Measurements from ENCODE around the gene SPEG.
A peak's percentile ranks its signal among the peaks of the same experiment; 100 is the strongest.

The SPEG gene

DNA sequence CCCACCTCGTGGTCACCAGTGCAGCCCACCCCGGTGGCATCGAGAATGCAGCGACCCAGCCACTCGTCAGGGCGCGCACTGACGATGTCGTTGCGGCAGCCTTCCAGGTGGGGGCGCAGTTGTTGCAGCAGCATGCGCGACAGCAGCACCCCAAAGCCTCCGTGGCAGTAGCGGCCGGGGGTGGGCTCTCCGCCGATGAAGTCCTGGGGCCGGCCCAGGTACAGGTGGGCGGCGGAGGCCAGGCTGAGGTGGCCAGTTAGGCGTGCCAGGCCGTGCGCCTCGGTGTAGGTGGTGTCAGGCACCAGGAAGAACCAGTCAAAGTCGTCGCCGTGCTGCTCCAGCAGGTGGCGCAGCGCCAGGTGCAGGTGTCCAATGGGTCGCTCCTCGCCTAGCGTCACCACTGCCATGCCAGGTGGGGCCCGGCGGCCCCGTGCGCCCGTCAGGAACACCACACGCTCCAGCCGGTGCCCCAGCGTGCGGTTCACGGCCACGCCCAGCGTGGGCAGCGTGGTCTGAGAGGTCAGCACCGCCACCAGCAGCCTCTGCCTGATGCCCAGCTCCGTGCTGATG lies 107.1 kb downstream of the SPEG start:
- Histone ChIP-seq H3K27me3 (ENCODE audit: insufficient read depth, insufficient read length) (peaks cover 29% of the 10 kb centered on the region), H3K4me3 (ENCODE audit: insufficient read length, low read depth) (no peak overlapping the region)
- TF ChIP-seq SUZ12 (IDR thresholded peaks at IDR 0.05; ENCODE audit: extremely low read depth, insufficient read depth, insufficient read length) = no peak
- TF ChIP-seq YY1 (IDR thresholded peaks at IDR 0.05; ENCODE audit: insufficient read depth, insufficient read length) = no peak
- TF ChIP-seq ZNF274 (IDR thresholded peaks at IDR 0.05; ENCODE audit: low read depth, low read length) = no peak

DNA sequence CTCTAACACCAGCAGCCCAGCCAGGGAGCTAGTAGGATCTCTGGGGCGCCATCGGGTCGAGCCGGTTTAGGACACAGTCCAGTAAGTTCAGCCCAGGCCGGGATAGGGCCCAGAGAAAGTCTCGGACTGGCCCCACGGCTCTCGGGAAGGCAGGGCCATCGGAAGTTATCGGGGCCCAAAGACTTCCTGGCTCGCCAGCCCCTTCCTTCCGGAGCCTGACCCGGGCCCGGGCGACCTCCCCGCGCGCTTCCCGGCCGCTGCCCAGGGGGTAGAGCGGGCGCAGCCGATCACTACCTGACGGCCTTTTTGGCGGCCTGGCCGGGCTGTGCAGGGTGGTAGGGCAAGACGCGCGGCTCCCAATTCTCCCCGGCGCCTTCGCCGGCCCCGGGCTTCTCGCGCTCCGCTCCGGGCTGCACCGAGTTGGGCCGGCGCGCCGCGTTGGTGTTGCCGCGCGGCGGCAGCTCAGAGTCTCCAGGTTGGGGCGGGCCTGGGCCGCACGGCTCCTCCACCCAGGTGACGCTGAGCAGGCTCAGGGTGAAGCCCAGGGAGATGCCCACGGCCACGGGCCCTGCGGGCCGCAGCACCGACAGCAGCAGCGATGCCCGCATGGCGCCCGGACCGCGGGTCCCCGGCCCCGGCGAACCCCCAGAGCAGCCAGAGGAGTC lies 108.4 kb downstream of the SPEG start:
- no peak for DNase-seq (ENCODE audit: low read depth, low spot score)
- peaks cover 20% of the 10 kb centered on the region for H3K4me1 ChIP-seq (ENCODE audit: insufficient read depth, insufficient read length)

More for the DNA sequence above, 107.1 kb downstream of the SPEG start:
- peaks cover 29% of the 10 kb centered on the region for H3K36me3 ChIP-seq (ENCODE audit: insufficient read depth, insufficient read length, low read length)
- DNase-seq (ENCODE audit: low read depth, low spot score) = peak; percentile 71
- peaks cover 32% of the 10 kb centered on the region for H3K4me1 ChIP-seq (ENCODE audit: insufficient read depth, insufficient read length)
- no peaks in the 10 kb centered on the region for H3K9me3 ChIP-seq (ENCODE audit: insufficient read depth, low read length)
- peak overlapping the region; percentile 44 for H3K9ac ChIP-seq (ENCODE audit: insufficient read length, low read depth)

DNA sequence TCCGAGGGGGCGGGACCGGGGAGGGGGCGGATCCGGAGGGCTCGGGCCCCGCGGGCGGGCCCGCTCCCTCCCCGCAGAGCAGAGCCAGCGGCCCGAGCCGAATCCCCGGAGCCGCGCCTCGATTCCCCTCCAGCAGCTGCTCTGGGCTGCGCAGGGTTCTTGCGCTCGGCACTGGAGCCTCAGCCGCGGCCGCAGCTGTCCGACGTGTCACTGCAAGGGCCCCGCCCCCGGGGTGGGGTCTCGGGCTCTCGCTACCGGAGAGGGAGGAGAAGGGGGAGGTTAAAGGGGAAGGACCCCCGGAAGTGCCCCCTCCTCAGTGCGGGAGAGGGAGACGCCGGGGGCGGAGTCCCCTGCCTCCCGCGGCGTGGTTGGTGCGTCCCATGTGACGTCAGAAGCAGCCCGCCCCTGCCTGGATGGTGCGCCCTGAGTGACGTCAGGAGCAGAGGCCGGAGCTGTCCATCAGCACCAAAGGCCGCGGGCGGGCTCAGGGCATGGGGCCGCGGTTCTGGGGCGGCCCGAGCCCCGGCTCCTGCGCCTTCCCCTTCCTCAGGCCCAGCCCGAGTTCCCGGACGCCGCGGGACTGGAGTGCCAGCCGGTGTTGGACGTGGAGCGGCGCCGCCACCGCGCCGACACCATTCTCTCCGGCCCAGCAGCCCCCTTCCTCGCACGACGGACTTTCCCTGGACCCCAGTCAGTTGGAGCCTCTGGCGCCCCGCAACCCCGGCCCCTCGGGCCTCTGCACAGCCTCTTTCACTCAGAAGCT lies 109.1 kb downstream of the SPEG start, which contains the start of the genes CHPF and TMEM198:
Gene CHPF, minus strand, starts transcription at position 214 of the 763 bp plus-strand sequence. CDS start 271 bp downstream, outside the sequence.
Gene TMEM198, plus strand, starts transcription at position 433 of the 763 bp plus-strand sequence. CDS start 700 bp downstream, outside the sequence.
- H3K9me3 ChIP-seq (ENCODE audit: insufficient read depth, low read length) = no peaks in the 10 kb centered on the region
- peaks cover 46% of the 10 kb centered on the region for H3K36me3 ChIP-seq (ENCODE audit: insufficient read depth, insufficient read length, low read length)
- H3K4me3 ChIP-seq (ENCODE audit: insufficient read length, low read depth) = peak within 1 kb of the TSS; percentile 88
- peaks cover 16% of the 10 kb centered on the region for H3K4me1 ChIP-seq (ENCODE audit: insufficient read depth, insufficient read length)
- peak within 1 kb of the TSS; percentile 95 for H3K9ac ChIP-seq (ENCODE audit: insufficient read length, low read depth)
- H3K27me3 ChIP-seq (ENCODE audit: insufficient read depth, insufficient read length) = peaks cover 37% of the 10 kb centered on the region
- no peak for TF ChIP-seq YY1 (IDR thresholded peaks at IDR 0.05; ENCODE audit: insufficient read depth, insufficient read length)
- no peak for TF ChIP-seq ZNF274 (IDR thresholded peaks at IDR 0.05; ENCODE audit: low read depth, low read length)
- no peak for TF ChIP-seq SUZ12 (IDR thresholded peaks at IDR 0.05; ENCODE audit: extremely low read depth, insufficient read depth, insufficient read length)
- peak; percentile 99 for DNase-seq (ENCODE audit: low read depth, low spot score)

More for the DNA sequence above, 108.4 kb downstream of the SPEG start:
- TF ChIP-seq ZNF274 (IDR thresholded peaks at IDR 0.05; ENCODE audit: low read depth, low read length) (no peak), SUZ12 (IDR thresholded peaks at IDR 0.05; ENCODE audit: extremely low read depth, insufficient read depth, insufficient read length) (no peak), YY1 (IDR thresholded peaks at IDR 0.05; ENCODE audit: insufficient read depth, insufficient read length) (no peak)
- peak overlapping the region; percentile 95 for H3K9ac ChIP-seq (ENCODE audit: insufficient read length, low read depth)
- no peaks in the 10 kb centered on the region for H3K9me3 ChIP-seq (ENCODE audit: insufficient read depth, low read length)
- peak overlapping the region; percentile 88 for H3K4me3 ChIP-seq (ENCODE audit: insufficient read length, low read depth)
- peaks cover 32% of the 10 kb centered on the region for H3K27me3 ChIP-seq (ENCODE audit: insufficient read depth, insufficient read length)
- peaks cover 40% of the 10 kb centered on the region for H3K36me3 ChIP-seq (ENCODE audit: insufficient read depth, insufficient read length, low read length)

DNA sequence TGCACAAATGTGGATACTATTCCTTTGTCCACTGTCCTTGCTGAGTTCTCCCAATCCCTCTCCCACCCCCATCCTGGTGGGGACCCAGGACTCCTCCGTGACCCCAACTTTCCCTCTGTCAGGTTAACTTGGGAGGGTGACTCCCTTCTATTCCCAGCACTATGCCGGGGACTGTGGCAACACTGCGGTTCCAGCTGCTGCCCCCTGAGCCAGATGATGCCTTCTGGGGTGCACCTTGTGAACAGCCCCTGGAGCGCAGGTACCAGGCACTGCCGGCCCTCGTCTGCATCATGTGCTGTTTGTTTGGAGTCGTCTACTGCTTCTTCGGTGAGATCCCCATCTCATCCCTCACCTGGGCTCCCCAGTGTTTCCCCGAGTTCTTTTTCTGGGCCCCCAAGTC lies 109.9 kb downstream of the SPEG start:
- H3K9me3 ChIP-seq (ENCODE audit: insufficient read depth, low read length) = no peaks in the 10 kb centered on the region
- H3K36me3 ChIP-seq (ENCODE audit: insufficient read depth, insufficient read length, low read length) = peaks cover 46% of the 10 kb centered on the region
- H3K9ac ChIP-seq (ENCODE audit: insufficient read length, low read depth) = peak overlapping the region; percentile 71
- H3K4me1 ChIP-seq (ENCODE audit: insufficient read depth, insufficient read length) = peaks cover 8% of the 10 kb centered on the region
- peak overlapping the region; percentile 88 for H3K4me3 ChIP-seq (ENCODE audit: insufficient read length, low read depth)
- DNase-seq (ENCODE audit: low read depth, low spot score) = no peak
- H3K27me3 ChIP-seq (ENCODE audit: insufficient read depth, insufficient read length) = peaks cover 45% of the 10 kb centered on the region
- TF ChIP-seq ZNF274 (IDR thresholded peaks at IDR 0.05; ENCODE audit: low read depth, low read length) (no peak), YY1 (IDR thresholded peaks at IDR 0.05; ENCODE audit: insufficient read depth, insufficient read length) (no peak), SUZ12 (IDR thresholded peaks at IDR 0.05; ENCODE audit: extremely low read depth, insufficient read depth, insufficient read length) (no peak)

GRCh38 chr2:219545295-219545942 lies 110.8 kb downstream of the SPEG start:
- Histone ChIP-seq H3K9ac (ENCODE audit: insufficient read length, low read depth) (no peak overlapping the region), H3K4me1 (ENCODE audit: insufficient read depth, insufficient read length) (peaks cover 9% of the 10 kb centered on the region), H3K4me3 (ENCODE audit: insufficient read length, low read depth) (no peak overlapping the region), H3K9me3 (ENCODE audit: insufficient read depth, low read length) (no peaks in the 10 kb centered on the region), H3K27me3 (ENCODE audit: insufficient read depth, insufficient read length) (peaks cover 53% of the 10 kb centered on the region), H3K36me3 (ENCODE audit: insufficient read depth, insufficient read length, low read length) (peaks cover 43% of the 10 kb centered on the region)
- no peak for DNase-seq (ENCODE audit: low read depth, low spot score)
- no peak for TF ChIP-seq SUZ12 (IDR thresholded peaks at IDR 0.05; ENCODE audit: extremely low read depth, insufficient read depth, insufficient read length)
- TF ChIP-seq YY1 (IDR thresholded peaks at IDR 0.05; ENCODE audit: insufficient read depth, insufficient read length) = no peak
- TF ChIP-seq ZNF274 (IDR thresholded peaks at IDR 0.05; ENCODE audit: low read depth, low read length) = no peak

GRCh38 chr2:219545943-219546352 lies 111.3 kb downstream of the SPEG start:
- Histone ChIP-seq H3K4me1 (ENCODE audit: insufficient read depth, insufficient read length) (peaks cover 12% of the 10 kb centered on the region), H3K4me3 (ENCODE audit: insufficient read length, low read depth) (no peak overlapping the region), H3K27me3 (ENCODE audit: insufficient read depth, insufficient read length) (peaks cover 58% of the 10 kb centered on the region), H3K36me3 (ENCODE audit: insufficient read depth, insufficient read length, low read length) (peaks cover 38% of the 10 kb centered on the region), H3K9ac (ENCODE audit: insufficient read length, low read depth) (no peak overlapping the region), H3K9me3 (ENCODE audit: insufficient read depth, low read length) (no peaks in the 10 kb centered on the region)
- TF ChIP-seq ZNF274 (IDR thresholded peaks at IDR 0.05; ENCODE audit: low read depth, low read length) (no peak), YY1 (IDR thresholded peaks at IDR 0.05; ENCODE audit: insufficient read depth, insufficient read length) (no peak), SUZ12 (IDR thresholded peaks at IDR 0.05; ENCODE audit: extremely low read depth, insufficient read depth, insufficient read length) (no peak)
- DNase-seq (ENCODE audit: low read depth, low spot score) = no peak
